ENCODE measurements around the gene TNS1. TPM values are rescaled to one million over a fixed set of nuclear protein-coding genes. Genes with fewer than 3 reads are reported as not detected.

The TNS1 gene
- total RNA-seq, 1 donor from 2014 or later = 828 TPM

- peaks cover 7% of the 10 kb centered on the region for H3K36me3 ChIP-seq
- H3K4me1 ChIP-seq = peaks cover 18% of the 10 kb centered on the region
- no peak for DNase-seq
- H3K4me3 ChIP-seq = no peak overlapping the region
- no peaks in the 10 kb centered on the region for H3K27me3 ChIP-seq (ENCODE audit: low read depth)
- intact Hi-C loops (cut with micrococcal nuclease) = no loop called here
- H3K9me3 ChIP-seq (replicated peaks) = peaks cover 11% of the 10 kb centered on the region
- no peak overlapping the region for H3K27ac ChIP-seq (replicated peaks)
- no peak for TF ChIP-seq CTCF (IDR thresholded peaks at IDR 0.05; ENCODE audit: borderline replicate concordance)
Measured at GRCh38 chr2:217757108-217757463, 245.7 kb downstream of the TNS1 start.

- Histone ChIP-seq H3K4me1 (peaks cover 18% of the 10 kb centered on the region), H3K9me3 (replicated peaks) (peaks cover 5% of the 10 kb centered on the region), H3K27ac (replicated peaks) (no peak overlapping the region), H3K36me3 (peaks cover 1% of the 10 kb centered on the region), H3K27me3 (ENCODE audit: low read depth) (no peaks in the 10 kb centered on the region), H3K4me3 (peak overlapping the region; percentile 51)
- TF ChIP-seq CTCF (IDR thresholded peaks at IDR 0.05; ENCODE audit: borderline replicate concordance) = peak; percentile 96
- intact Hi-C loops (cut with micrococcal nuclease) = no loop called here
- peak; percentile 63 for DNase-seq
Measured at GRCh38 chr2:217756375-217757107, 246.3 kb downstream of the TNS1 start.

- no peaks in the 10 kb centered on the region for H3K36me3 ChIP-seq
- intact Hi-C loops (cut with micrococcal nuclease) = no loop called here
Measured at GRCh38 chr2:217755027-217755745, 247.6 kb downstream of the TNS1 start.

GRCh38 chr2:217753460-217754200 lies 249.2 kb downstream of the TNS1 start:
- intact Hi-C loops (cut with micrococcal nuclease) = no loop called here
- H3K4me3 ChIP-seq = no peak overlapping the region
- peak overlapping the region; percentile 23 for H3K27ac ChIP-seq (replicated peaks)
- no peaks in the 10 kb centered on the region for H3K27me3 ChIP-seq (ENCODE audit: low read depth)
- no peaks in the 10 kb centered on the region for H3K9me3 ChIP-seq (replicated peaks)
- no peak for DNase-seq
- H3K4me1 ChIP-seq = peaks cover 26% of the 10 kb centered on the region
- no peak for TF ChIP-seq CTCF (IDR thresholded peaks at IDR 0.05; ENCODE audit: borderline replicate concordance)
- H3K36me3 ChIP-seq = no peaks in the 10 kb centered on the region

More at GRCh38 chr2:217755027-217755745, 247.6 kb downstream of the TNS1 start:
- no peak for TF ChIP-seq CTCF (IDR thresholded peaks at IDR 0.05; ENCODE audit: borderline replicate concordance)
- H3K4me1 ChIP-seq = peaks cover 18% of the 10 kb centered on the region
- H3K27me3 ChIP-seq (ENCODE audit: low read depth) = no peaks in the 10 kb centered on the region
- H3K27ac ChIP-seq (replicated peaks) = no peak overlapping the region
- H3K9me3 ChIP-seq (replicated peaks) = no peaks in the 10 kb centered on the region
- DNase-seq = no peak
- H3K4me3 ChIP-seq = no peak overlapping the region

- no peak for DNase-seq
- H3K4me3 ChIP-seq = no peak overlapping the region
- peaks cover 26% of the 10 kb centered on the region for H3K4me1 ChIP-seq
- intact Hi-C loops (cut with micrococcal nuclease) = no loop called here
- H3K9me3 ChIP-seq (replicated peaks) = no peaks in the 10 kb centered on the region
- no peak for TF ChIP-seq CTCF (IDR thresholded peaks at IDR 0.05; ENCODE audit: borderline replicate concordance)
- no peaks in the 10 kb centered on the region for H3K27me3 ChIP-seq (ENCODE audit: low read depth)
- H3K36me3 ChIP-seq = no peaks in the 10 kb centered on the region
- H3K27ac ChIP-seq (replicated peaks) = no peak overlapping the region
Measured at GRCh38 chr2:217752714-217753459, 249.9 kb downstream of the TNS1 start.
